Endodermal cell (in vitro differentiated cells): ENCODE measurements around the gene MAGEB5. TPM values are rescaled to one million over a fixed set of nuclear protein-coding genes. Genes with fewer than 3 reads are reported as not detected.
A peak's percentile ranks its signal among the peaks of the same experiment; 100 is the strongest.
"Not testable (repeated sequence)": the region's sequence is repeated elsewhere in the genome, so short reads cannot be mapped to it uniquely, and the experiment has no call there.

ENCODE experiments used
- DNase-seq: peaks from one replicate; pipeline ENCODE4 v3.0.0-alpha.2; 2017
- H3K27ac ChIP-seq: 2 replicates; pipeline ENCODE4 v1.5.1; 2013; ENCODE audit warnings: mild to moderate bottlenecking, low read depth, low read length, moderate library complexity
- H3K27me3 ChIP-seq: 2 replicates; pipeline ENCODE4 v1.6.1; 2013; ENCODE audit warnings: mild to moderate bottlenecking, low read length, moderate library complexity; ENCODE audit not compliant: insufficient read depth, control insufficient read depth, poor library complexity, severe bottlenecking
- H3K36me3 ChIP-seq: 2 replicates; pipeline ENCODE4 v1.7.0; 2013; ENCODE audit warnings: mild to moderate bottlenecking, low read length, moderate library complexity; ENCODE audit not compliant: control insufficient read depth, insufficient read depth
- H3K4me1 ChIP-seq: one replicate; pipeline ENCODE4 v1.7.0; 2013; ENCODE audit warnings: low read length; ENCODE audit not compliant: control insufficient read depth, insufficient read depth
- H3K4me3 ChIP-seq: 2 replicates; pipeline ENCODE4 v1.5.1; 2013; ENCODE audit warnings: mild to moderate bottlenecking, low read length, moderate library complexity
- H3K9ac ChIP-seq: 2 replicates; pipeline ENCODE4 v1.6.1; 2013; ENCODE audit warnings: mild to moderate bottlenecking, low read length, moderate library complexity; ENCODE audit not compliant: poor library complexity, severe bottlenecking; ENCODE audit errors: extremely low read depth
- H3K9me3 ChIP-seq: 2 replicates; pipeline ENCODE4 v1.6.1; 2013; ENCODE audit warnings: mild to moderate bottlenecking, low read length, moderate library complexity; ENCODE audit not compliant: control insufficient read depth
- H3K27ac Mint-ChIP-seq: 2 replicates; pipeline ENCODE4 v1.8.0; 2020; ENCODE audit warnings: mixed read lengths
- H3K27me3 Mint-ChIP-seq: 2 replicates; pipeline ENCODE4 v1.8.0; 2021; ENCODE audit warnings: mild to moderate bottlenecking, mixed read lengths; ENCODE audit not compliant: insufficient read depth
- H3K36me3 Mint-ChIP-seq: 2 replicates; pipeline ENCODE4 v1.8.0; 2020; ENCODE audit warnings: low read depth, mixed read lengths
- H3K4me1 Mint-ChIP-seq: 2 replicates; pipeline ENCODE4 v1.8.0; 2020; ENCODE audit warnings: mixed read lengths
- H3K4me3 Mint-ChIP-seq: 2 replicates; pipeline ENCODE4 v1.8.0; 2020; ENCODE audit warnings: mild to moderate bottlenecking, moderate library complexity, mixed read lengths
- H3K9me3 Mint-ChIP-seq: 2 replicates; pipeline ENCODE4 v1.8.0; 2020; ENCODE audit warnings: mild to moderate bottlenecking, mixed read lengths
- WGBS, 2 experiments: methylation state at CpG; one replicate each; pipeline versions ENCODE4 v1.1.5 to v1.1.7; 2013; ENCODE audit warnings: missing lambda C conversion rate in 2 of 2, mixed read lengths in 1 of 2; ENCODE audit not compliant: insufficient coverage in 1 of 2, insufficient read length in 1 of 2; 5-methylcytosine and 5-hydroxymethylcytosine counted together
- long read RNA-seq, 4 experiments: library from polyadenylated mRNA in 2 of 4; library from RNA in 1 of 4; library from capped mRNA in 1 of 4; stranded (forward) in 3 of 4; unstranded in 1 of 4; transcript quantifications; one replicate each; pipeline ENCODE4 v2.0.0, GENCODE V29; 2020 to 2021; ENCODE audit warnings: inconsistent platforms in 1 of 4
- polyA plus RNA-seq, 2 experiments: library from polyadenylated mRNA; stranded (reverse); fragments of 50-300 nt; gene quantifications; one replicate each; pipeline ENCODE4 v1.2.3, GENCODE V29; 2013
- total RNA-seq, 2 donors: library from RNA; stranded (reverse); fragmentation: NEBNext Ultra II Directional in 1 of 2; extraction: Animal tissue kit (Norgen Biotek cat#: 25700) in 1 of 2; gene quantifications; 2 replicates in 1 of 2; 3 replicates in 1 of 2; pipeline ENCODE4 v1.2.1, GENCODE V29; 2021
- TF ChIP-seq, protein P1 (sequence below): fragments of 200-600 bp; sonication (generic); conservative IDR thresholded peaks from 2 replicates; pipeline ENCODE4 v1.5.0; 2021; ENCODE audit warnings: antibody characterized with exemption, mild to moderate bottlenecking

The MAGEB5 gene
- not detected for total RNA-seq
- polyA plus RNA-seq (2013, experiment 1 of 2) = not detected
- not detected for polyA plus RNA-seq (2013, experiment 2 of 2)
- long read RNA-seq, experiment 1 = 0 reads
- long read RNA-seq, experiment 2 = 0 reads
- long read RNA-seq, experiment 3 = 0 reads
- long read RNA-seq, experiment 4 = 0 reads

GRCh38 chrX:26215869-26216268 lies at the start of gene MAGEB5:
Gene MAGEB5 (plus strand): TSS chrX:26216169. CDS start chrX:26217302, 1,133 bp downstream.
- Histone ChIP-seq H3K4me3 (no peak within 1 kb of the TSS), H3K36me3 (no peaks in the 10 kb centered on the region), H3K27ac (no peak within 1 kb of the TSS), H3K27me3 (no peaks in the 10 kb centered on the region), H3K9ac (no peak within 1 kb of the TSS), H3K4me1 (no peaks in the 10 kb centered on the region), H3K9me3 (peaks cover 12% of the 10 kb centered on the region)
- Mint-ChIP-seq H3K4me1 (no peaks in the 10 kb centered on the region), H3K9me3 (peaks cover 65% of the 10 kb centered on the region), H3K27ac (no peak within 1 kb of the TSS), H3K27me3 (no peaks in the 10 kb centered on the region), H3K4me3 (no peak within 1 kb of the TSS), H3K36me3 (no peaks in the 10 kb centered on the region)
- TF ChIP-seq, protein P1, sequence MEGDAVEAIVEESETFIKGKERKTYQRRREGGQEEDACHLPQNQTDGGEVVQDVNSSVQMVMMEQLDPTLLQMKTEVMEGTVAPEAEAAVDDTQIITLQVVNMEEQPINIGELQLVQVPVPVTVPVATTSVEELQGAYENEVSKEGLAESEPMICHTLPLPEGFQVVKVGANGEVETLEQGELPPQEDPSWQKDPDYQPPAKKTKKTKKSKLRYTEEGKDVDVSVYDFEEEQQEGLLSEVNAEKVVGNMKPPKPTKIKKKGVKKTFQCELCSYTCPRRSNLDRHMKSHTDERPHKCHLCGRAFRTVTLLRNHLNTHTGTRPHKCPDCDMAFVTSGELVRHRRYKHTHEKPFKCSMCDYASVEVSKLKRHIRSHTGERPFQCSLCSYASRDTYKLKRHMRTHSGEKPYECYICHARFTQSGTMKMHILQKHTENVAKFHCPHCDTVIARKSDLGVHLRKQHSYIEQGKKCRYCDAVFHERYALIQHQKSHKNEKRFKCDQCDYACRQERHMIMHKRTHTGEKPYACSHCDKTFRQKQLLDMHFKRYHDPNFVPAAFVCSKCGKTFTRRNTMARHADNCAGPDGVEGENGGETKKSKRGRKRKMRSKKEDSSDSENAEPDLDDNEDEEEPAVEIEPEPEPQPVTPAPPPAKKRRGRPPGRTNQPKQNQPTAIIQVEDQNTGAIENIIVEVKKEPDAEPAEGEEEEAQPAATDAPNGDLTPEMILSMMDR = no peak
- WGBS, 2 experiments = 84 to 92% methylated on average over 2 to 5 of the region's 5 CpGs
- no peak for DNase-seq

DNA sequence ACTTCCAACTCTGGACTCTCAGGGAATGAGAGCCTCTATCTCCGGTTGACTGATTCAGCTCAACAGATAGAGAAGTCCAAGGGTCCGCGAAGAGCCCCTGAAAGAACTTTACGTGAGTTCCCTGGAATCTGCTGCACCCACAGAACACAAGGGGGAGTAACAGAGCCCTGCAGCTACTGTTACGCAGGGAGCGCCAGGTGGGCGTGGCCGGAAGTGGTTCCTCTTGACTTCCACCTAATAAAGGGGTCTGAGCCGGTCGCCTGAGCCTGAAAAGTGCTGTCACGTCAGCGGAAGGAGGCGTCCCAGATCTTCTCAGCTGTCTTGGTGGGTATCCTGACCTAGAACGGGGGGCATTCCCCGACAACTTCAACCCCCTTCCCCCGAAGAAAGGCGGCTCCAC lies 23.8 kb upstream of the MAGEB5 start, which contains the start of gene MAGEB6:
Gene MAGEB6 (plus strand): TSS at position 237 of the 400 bp plus-strand sequence. CDS start 1,407 bp downstream, outside the sequence.
- Histone ChIP-seq H3K4me1 (no peaks in the 10 kb centered on the region), H3K9me3 (no peaks in the 10 kb centered on the region), H3K9ac (no peak within 1 kb of the TSS), H3K36me3 (no peaks in the 10 kb centered on the region), H3K27me3 (no peaks in the 10 kb centered on the region), H3K27ac (no peak within 1 kb of the TSS), H3K4me3 (no peak within 1 kb of the TSS)
- no peak within 1 kb of the TSS for H3K27ac Mint-ChIP-seq
- H3K4me1 Mint-ChIP-seq = no peaks in the 10 kb centered on the region
- TF ChIP-seq, protein P1 = no peak
- no peaks in the 10 kb centered on the region for H3K36me3 Mint-ChIP-seq
- peak; percentile 46 for DNase-seq
- 90 to 93% methylated on average over 2 to 17 of the region's 17 CpGs for WGBS, 2 experiments
- peaks cover 37% of the 10 kb centered on the region for H3K9me3 Mint-ChIP-seq
- H3K27me3 Mint-ChIP-seq = no peaks in the 10 kb centered on the region
- no peak within 1 kb of the TSS for H3K4me3 Mint-ChIP-seq

DNA sequence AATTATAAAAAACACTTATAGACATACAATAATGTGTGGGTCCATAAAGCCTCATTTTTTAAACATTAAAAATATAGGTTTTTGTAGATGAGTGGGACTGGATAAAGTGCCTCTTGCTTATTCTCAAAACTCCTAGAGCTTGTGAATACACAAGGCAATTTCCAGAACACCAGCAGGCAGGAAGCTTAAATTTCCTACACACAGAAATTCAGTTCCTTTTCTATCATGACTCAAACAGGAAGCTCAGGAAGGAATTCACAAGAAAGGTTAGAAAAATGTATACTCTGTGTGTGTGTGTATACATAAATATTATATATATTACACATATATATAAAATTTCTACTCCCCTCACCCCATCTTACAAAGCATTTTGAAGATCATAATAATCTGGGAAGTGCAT lies 12.4 kb upstream of the MAGEB5 start:
- Mint-ChIP-seq H3K9me3 (peaks cover 70% of the 10 kb centered on the region), H3K4me1 (no peaks in the 10 kb centered on the region), H3K27ac (no peak overlapping the region), H3K27me3 (no peaks in the 10 kb centered on the region), H3K36me3 (no peaks in the 10 kb centered on the region), H3K4me3 (no peak overlapping the region)
- Histone ChIP-seq H3K9ac (no peak overlapping the region), H3K27ac (no peak overlapping the region), H3K9me3 (no peaks in the 10 kb centered on the region), H3K4me3 (no peak overlapping the region), H3K27me3 (no peaks in the 10 kb centered on the region), H3K4me1 (no peaks in the 10 kb centered on the region), H3K36me3 (no peaks in the 10 kb centered on the region)
- no peak for DNase-seq
- TF ChIP-seq, protein P1 = no peak

DNA sequence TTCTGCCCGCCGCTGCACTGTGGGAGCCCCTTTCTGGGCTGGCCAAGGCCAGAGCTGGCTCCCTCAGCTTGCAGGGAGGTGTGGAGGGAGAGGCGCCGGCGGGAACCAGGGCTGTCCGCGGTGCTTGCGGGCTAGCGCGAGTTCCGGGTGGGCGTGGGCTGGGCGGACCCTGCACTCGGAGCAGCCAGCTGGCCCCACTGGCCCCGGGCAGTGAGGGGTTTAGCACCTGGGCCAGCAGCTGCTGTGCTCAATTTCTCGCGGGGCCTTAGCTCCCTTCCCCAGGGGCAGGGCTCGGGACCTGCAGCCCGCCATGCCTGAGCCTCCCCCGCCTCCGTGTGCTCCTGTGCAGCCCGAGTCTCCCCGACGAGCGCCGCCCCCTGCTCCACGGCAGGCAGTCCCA lies 11.3 kb upstream of the MAGEB5 start:
- 95% methylated on average over 27 of the region's 27 CpGs; no CpG with 5 or more reads in 1 of the 2 experiments for WGBS, 2 experiments
- H3K27me3 ChIP-seq, H3K4me1 Mint-ChIP-seq, H3K36me3 Mint-ChIP-seq, H3K27me3 Mint-ChIP-seq, H3K9me3 ChIP-seq, H3K4me1 ChIP-seq, H3K4me3 Mint-ChIP-seq, H3K9ac ChIP-seq, H3K27ac Mint-ChIP-seq, DNase-seq, H3K27ac ChIP-seq, H3K36me3 ChIP-seq, H3K4me3 ChIP-seq: not testable (repeated sequence)
- peaks cover 64% of the 10 kb centered on the region for H3K9me3 Mint-ChIP-seq
